Sciatic nerve (tissue), 2 donors: ENCODE data around the gene SPTA1. TPM values are rescaled to one million over a fixed set of nuclear protein-coding genes. Genes with fewer than 3 reads are reported as not detected.
"Not testable (repeated sequence)": the region's sequence is repeated elsewhere in the genome, so short reads cannot be mapped to it uniquely, and the experiment has no call there.

Source experiments
- ATAC-seq: fragments of 200-7000 bp; cut with Tn5 transposase; one replicate; pipeline ENCODE4 v1.9.1; 2020; ENCODE audit warnings: mild to moderate bottlenecking, moderate library complexity
- DNase-seq: peaks from one replicate; pipeline ENCODE4 v3.0.0-alpha.2; 2020; ENCODE audit warnings: low spot score
- intact Hi-C: fragments of 100-400 bp; cut with DNase I; formaldehyde crosslinking; loops from one replicate; pipeline ENCODE4 v1.14.2; 2022
- total RNA-seq: library from RNA; stranded (reverse); fragmentation: NEBNext Ultra II Directional; extraction: Animal tissue kit (Norgen Biotek cat#: 25700); gene quantifications from one replicate; pipeline ENCODE4 v1.2.1, GENCODE V29; 2021
- donor health status: DM: no; HTN: no; CAD: no.
- donor health status: DM: no; HTN: no; CAD: no.

Gene SPTA1
- 3.8 TPM for total RNA-seq

- ATAC-seq: no peak
- no peak for DNase-seq
- intact Hi-C loops: loop anchor here (2.0 kb wide), 1 partner anchor 32 kb away; no protein-coding TSS in a partner anchor
Observed at GRCh38 chr1:158686111-158687009, at the start of gene SPTA1. SPTA1 (minus strand) TSS chr1:158686715; CDS start chr1:158686517, 198 bp downstream.

GRCh38 chr1:158735848-158736247 is 49.3 kb upstream of the SPTA1 start:
- DNase-seq: no peak
- ATAC-seq: no peak
- intact Hi-C loops: no loop called here

DNA sequence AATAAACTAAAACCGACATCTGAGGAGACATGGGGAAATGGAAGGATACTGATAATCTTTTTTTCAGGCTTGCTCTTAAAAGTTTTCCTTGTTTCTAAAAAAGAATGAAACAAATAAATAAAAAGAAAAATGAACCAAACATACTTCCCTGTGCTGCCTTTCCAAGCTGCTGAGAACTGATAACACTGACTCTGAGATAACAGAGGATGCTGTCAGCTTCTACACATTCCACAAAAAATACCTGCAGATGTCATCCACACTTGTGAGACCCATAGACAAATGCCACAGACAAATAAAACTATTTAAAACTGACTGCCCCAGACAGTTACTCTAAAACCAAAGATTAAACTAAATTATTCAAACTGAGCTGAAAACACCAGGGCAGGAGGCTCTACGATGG is 46.0 kb upstream of the SPTA1 start:
- intact Hi-C loops: no loop called here
- ATAC-seq (no peak), DNase-seq (no peak)

DNA sequence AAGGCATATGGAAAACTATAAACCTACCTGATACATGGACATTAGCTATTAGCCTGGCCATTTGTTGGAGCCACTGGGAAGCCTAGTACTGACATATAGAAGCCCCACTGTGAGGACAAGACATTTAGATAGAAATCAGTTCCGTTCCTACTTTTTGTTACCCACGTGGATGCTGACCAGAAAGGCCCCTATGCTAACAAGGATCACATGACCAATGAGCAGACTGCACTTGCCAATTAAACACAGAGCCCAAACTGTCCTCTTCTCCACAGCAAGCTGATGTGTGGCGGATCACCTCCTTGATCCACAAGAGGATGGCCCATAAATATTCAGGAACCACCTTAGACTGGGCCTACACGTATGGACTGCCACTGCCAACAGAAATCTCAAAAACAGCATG is 45.2 kb upstream of the SPTA1 start:
- ATAC-seq: no peak
- intact Hi-C loops: no loop called here
- DNase-seq: no peak

DNA sequence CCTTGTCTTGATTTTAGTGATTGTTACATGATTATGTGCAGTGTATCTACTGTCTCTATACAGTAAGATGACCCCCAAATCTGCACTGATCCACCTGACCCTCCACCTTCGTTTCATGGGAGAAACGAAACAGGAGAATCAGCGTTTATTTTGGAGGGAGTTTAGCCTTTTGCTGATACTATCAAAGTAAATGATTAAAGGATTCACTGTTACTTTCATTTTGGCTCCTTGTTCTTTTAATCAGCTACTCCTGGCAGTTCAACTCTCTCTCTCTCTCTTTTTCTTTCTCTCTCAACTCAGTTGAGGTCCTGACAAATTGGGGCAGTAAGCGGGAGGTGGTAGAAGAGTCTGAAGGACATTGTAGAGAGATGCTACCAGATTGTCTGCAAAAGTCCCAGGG is 43.9 kb upstream of the SPTA1 start:
- DNase-seq (no peak), ATAC-seq (no peak)
- intact Hi-C loops: no loop called here

GRCh38 chr1:158728510-158729225 is 42.2 kb upstream of the SPTA1 start:
- intact Hi-C loops: no loop called here
- no peak for ATAC-seq
- no peak for DNase-seq

GRCh38 chr1:158724442-158724841 is 37.9 kb upstream of the SPTA1 start:
- ATAC-seq (no peak), DNase-seq (no peak)
- intact Hi-C loops: no loop called here

DNA sequence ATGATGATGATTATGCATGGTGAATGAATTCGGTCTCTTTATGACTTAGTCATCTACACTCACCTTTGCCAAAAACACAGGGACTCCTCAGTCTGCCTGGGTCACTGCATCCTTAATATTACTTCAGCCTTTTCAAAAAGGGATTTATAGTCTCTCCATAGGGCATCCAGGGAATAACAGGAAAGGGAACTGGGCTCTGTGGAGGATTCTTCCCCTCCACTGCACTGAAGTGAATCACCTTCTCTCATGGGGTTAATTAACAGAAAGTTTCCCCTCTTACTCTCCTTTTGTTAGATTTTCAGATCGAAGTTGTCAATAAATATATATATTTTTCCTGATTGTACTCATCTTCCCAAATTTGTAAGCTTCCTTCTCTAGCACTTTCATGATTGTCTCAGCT is 34.1 kb upstream of the SPTA1 start, which contains the start of gene OR6K3:
OR6K3 (minus strand) TSS at position 101 of the 400 bp plus-strand sequence. CDS start 2,605 bp downstream, outside the sequence.
- intact Hi-C loops: no loop called here
- ATAC-seq (no peak), DNase-seq (no peak)

GRCh38 chr1:158719664-158720063 is 33.1 kb upstream of the SPTA1 start:
- DNase-seq: no peak
- intact Hi-C loops: no loop called here

GRCh38 chr1:158717344-158717743 is 30.8 kb upstream of the SPTA1 start:
- intact Hi-C loops: no loop called here
- no peak for ATAC-seq
- no peak for DNase-seq

More at GRCh38 chr1:158719664-158720063, 33.1 kb upstream of the SPTA1 start:
- no peak for ATAC-seq

- intact Hi-C loops: no loop called here
- ATAC-seq (no peak), DNase-seq (no peak)
Observed at GRCh38 chr1:158716335-158716734, 29.8 kb upstream of the SPTA1 start.

GRCh38 chr1:158714754-158715153 is 28.2 kb upstream of the SPTA1 start:
- ATAC-seq (no peak), DNase-seq (no peak)
- intact Hi-C loops: no loop called here

DNA sequence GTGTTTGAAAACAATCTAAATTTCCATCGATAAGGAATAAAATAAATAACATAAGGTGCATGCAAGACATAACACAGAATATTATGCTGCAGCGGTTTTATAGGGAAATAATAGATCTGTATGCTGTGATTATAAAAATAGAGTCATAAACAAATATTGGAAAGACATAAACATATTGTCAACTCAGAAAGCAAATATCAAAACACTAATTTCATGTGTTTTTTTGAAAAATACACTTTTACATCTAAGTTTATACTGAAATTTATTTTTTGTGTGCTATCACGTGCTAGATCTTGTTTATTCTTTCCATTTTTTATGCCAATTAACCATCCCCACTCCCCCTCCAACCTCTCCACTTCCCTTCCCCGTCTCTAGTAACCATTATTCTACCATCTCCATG is 24.6 kb upstream of the SPTA1 start:
- intact Hi-C loops: no loop called here
- no peak for ATAC-seq
- no peak for DNase-seq

GRCh38 chr1:158706096-158706495 is 19.6 kb upstream of the SPTA1 start:
- ATAC-seq (no peak), DNase-seq (no peak)
- intact Hi-C loops: no loop called here

- ATAC-seq: no peak
- intact Hi-C loops: no loop called here
- no peak for DNase-seq
Observed at GRCh38 chr1:158700552-158700951, 14.0 kb upstream of the SPTA1 start, which contains the start of gene OR6K2. OR6K2 (minus strand) TSS chr1:158700652; CDS start chr1:158700652, 0 bp downstream.

DNA sequence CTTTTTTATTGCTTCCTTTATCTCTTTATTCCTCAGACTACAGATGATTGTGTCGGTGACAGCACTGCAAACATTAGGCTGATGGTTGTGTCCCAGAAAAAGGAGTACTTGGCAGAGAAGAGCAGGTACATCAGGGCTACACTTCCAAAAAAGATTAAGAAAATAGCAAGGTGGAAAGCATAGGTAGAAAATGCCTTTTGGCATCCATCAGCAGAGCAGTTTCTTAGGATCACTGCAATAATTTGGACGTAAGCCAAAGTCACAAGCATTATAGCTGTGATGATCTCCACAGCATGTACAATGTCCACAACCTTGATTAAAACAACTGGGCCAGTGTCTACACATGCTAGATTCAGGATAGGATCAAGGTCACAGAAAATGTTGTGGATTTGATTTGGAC is 8.1 kb upstream of the SPTA1 start:
- DNase-seq: no peak
- intact Hi-C loops: no loop called here
- ATAC-seq: no peak

DNA sequence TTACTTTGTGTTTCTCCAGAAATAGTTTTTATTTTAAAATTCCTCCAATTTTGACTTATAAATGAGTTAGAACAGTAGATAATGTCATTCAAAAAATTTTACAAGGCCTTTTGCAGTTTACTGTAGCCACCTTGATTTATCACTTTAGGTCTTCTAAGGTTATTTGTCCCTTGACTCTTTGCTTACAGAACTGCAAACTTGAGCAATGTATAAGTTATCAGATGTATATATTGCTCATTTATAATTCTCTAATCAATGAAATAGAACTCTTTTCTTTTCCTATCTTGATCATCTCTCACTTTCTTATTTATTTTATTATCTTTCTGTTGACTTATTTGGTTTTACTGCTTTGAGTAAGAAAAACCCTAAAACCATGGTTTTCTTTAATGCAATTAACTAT is 5.8 kb upstream of the SPTA1 start:
- no peak for ATAC-seq
- intact Hi-C loops: no loop called here

GRCh38 chr1:158691907-158692306 is 5.4 kb upstream of the SPTA1 start:
- intact Hi-C loops: no loop called here
- DNase-seq (no peak), ATAC-seq (no peak)

More for the DNA sequence above, 5.8 kb upstream of the SPTA1 start:
- no peak for DNase-seq

DNA sequence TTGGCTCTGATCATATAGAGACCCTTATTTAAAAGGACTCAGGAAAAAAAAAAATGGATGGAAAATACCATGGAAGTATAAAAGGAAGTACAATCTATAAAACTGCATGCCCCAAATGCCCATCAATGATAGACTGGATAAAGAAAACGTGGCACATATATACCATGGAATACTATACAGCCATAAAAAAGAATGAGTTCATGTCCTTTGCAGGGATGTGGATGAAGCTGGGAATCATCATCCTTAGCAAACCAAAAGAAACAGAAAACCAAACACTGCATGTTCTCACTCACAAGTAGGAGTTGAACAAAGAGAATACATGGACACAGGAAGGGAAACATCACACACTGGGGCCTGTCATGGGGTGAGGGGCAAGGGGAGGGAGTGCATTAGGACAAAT is 4.6 kb upstream of the SPTA1 start:
- DNase-seq, ATAC-seq, intact Hi-C loops: not testable (repeated sequence)

DNA sequence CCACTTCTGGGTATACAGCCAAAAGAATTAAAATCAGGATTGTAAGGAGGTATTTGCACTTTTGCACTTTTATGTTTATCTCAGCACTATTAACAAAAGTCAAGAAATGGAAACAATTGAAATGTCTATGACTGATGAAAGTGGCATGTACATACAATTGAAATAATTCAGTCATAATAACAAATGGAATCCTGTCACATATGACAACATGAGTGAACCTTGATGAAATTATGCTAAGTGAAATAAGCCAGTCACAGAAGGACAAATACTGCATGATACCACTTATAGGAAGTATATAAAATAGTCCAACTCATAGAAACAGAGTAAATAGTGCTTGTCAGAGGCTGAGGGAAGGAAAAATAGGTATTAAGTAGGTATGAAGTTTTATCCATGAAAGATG is 3.4 kb upstream of the SPTA1 start:
- no peak for ATAC-seq
- DNase-seq: no peak
- intact Hi-C loops: no loop called here
